Hepatocyte (in vitro differentiated cells): ENCODE measurements around the gene STAP2.

ENCODE experiments used
- EZH2 ChIP-seq: fragments of 200-600 bp; sonication (generic); IDR thresholded peaks from 2 replicates; pipeline ENCODE4 v1.6.1; 2016; ENCODE audit warnings: antibody characterized with exemption, mild to moderate bottlenecking, borderline replicate concordance
- EZH2phosphoT487 ChIP-seq: fragments of 200-600 bp; sonication (generic); IDR thresholded peaks from one replicate; pipeline ENCODE4 v1.6.1; 2018; ENCODE audit warnings: antibody characterized with exemption, mild to moderate bottlenecking, low read depth, moderate library complexity; ENCODE audit not compliant: unreplicated experiment, severe bottlenecking
- TF ChIP-seq, protein P1 (sequence below): fragments of 200-600 bp; sonication (generic); IDR thresholded peaks from 2 replicates; pipeline ENCODE4 v1.5.1; 2016; ENCODE audit warnings: antibody characterized with exemption, mild to moderate bottlenecking; ENCODE audit not compliant: poor library complexity

DNA sequence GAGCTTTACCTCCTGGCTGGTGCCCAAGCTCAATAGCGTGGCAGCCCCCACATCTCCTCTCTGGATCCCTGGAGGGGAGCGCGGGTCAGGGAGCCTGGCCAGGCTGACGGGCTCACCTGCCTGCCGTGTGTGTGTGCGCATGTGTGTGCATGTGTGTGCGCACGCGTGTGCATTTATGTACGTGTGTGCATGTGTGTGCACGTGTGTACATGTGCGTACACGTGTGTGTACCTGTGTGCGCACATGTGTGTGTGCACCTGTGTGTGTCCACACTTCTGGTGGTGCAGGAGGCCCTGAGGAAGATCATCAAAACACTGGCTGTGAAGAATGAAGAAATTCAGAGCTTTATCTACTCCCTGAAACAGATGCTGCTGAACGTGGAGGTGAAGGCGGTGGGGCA is 33.0 kb downstream of the STAP2 start:
- TF ChIP-seq, protein P1, sequence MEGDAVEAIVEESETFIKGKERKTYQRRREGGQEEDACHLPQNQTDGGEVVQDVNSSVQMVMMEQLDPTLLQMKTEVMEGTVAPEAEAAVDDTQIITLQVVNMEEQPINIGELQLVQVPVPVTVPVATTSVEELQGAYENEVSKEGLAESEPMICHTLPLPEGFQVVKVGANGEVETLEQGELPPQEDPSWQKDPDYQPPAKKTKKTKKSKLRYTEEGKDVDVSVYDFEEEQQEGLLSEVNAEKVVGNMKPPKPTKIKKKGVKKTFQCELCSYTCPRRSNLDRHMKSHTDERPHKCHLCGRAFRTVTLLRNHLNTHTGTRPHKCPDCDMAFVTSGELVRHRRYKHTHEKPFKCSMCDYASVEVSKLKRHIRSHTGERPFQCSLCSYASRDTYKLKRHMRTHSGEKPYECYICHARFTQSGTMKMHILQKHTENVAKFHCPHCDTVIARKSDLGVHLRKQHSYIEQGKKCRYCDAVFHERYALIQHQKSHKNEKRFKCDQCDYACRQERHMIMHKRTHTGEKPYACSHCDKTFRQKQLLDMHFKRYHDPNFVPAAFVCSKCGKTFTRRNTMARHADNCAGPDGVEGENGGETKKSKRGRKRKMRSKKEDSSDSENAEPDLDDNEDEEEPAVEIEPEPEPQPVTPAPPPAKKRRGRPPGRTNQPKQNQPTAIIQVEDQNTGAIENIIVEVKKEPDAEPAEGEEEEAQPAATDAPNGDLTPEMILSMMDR, result no peak
- no peak for TF ChIP-seq EZH2
- TF ChIP-seq EZH2phosphoT487, result no peak
